Stimulated activated naive CD8-positive, alpha-beta T cell treated with anti-CD3 and anti-CD28 coated beads, Interleukin-15, amount 100 ng/mL, for 72 hours (primary cell): ENCODE measurements around the gene OTOF.

Experiments
- ATAC-seq: fragments of 150-1000 bp; cut with Tn5 transposase; 2 replicates; pipeline ENCODE4 v1.10.0; 2021; ENCODE audit warnings: mild to moderate bottlenecking, moderate library complexity
- DNase-seq, 2 donors: peaks; one replicate each; pipeline ENCODE4 v3.0.0; 2021 to 2022
- H3K27ac Mint-ChIP-seq, 2 donors: one replicate each; pipeline ENCODE4 v1.8.0; 2022; ENCODE audit warnings: mild to moderate bottlenecking in 2 of 2, mixed read lengths in 2 of 2, moderate library complexity in 2 of 2
- H3K27me3 Mint-ChIP-seq: one replicate; pipeline ENCODE4 v1.8.0; 2022; ENCODE audit warnings: mixed read lengths
- H3K4me1 Mint-ChIP-seq: one replicate; pipeline ENCODE4 v1.8.0; 2022; ENCODE audit warnings: mild to moderate bottlenecking, mixed read lengths
- H3K4me3 Mint-ChIP-seq, 2 donors: one replicate each; pipeline ENCODE4 v1.8.0; 2022; ENCODE audit warnings: mild to moderate bottlenecking in 2 of 2, mixed read lengths in 2 of 2, moderate library complexity in 1 of 2
- H3K9me3 Mint-ChIP-seq, 2 donors: one replicate each; pipeline ENCODE4 v1.8.0; 2022; ENCODE audit warnings: mixed read lengths in 2 of 2

Gene OTOF

DNA sequence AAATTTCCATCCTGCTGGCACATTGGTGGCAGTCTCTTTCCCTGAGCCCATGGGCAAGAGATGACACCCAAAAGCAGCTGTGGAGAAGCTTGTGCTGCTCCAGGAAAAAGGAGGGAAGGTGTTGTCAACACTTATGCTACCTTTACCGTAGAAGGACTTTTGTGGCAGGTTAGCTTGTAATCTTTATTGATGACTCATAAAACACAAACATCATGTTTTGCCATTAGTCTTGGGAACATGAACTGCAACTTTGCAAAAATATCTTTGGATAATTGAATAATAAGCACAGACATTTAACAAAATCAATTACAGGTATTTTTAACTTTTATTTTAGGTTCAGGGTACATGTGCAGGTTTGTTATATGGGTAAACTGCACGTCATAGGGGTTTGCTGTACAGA, 42.8 kb downstream of the OTOF start:
- Mint-ChIP-seq H3K9me3 (no peaks in the 10 kb centered on the region), H3K4me1 (no peaks in the 10 kb centered on the region), H3K27ac (no peak overlapping the region), H3K4me3 (no peak overlapping the region), H3K27me3 (peaks cover 10% of the 10 kb centered on the region)
- DNase-seq (no peak), ATAC-seq (no peak)

DNA sequence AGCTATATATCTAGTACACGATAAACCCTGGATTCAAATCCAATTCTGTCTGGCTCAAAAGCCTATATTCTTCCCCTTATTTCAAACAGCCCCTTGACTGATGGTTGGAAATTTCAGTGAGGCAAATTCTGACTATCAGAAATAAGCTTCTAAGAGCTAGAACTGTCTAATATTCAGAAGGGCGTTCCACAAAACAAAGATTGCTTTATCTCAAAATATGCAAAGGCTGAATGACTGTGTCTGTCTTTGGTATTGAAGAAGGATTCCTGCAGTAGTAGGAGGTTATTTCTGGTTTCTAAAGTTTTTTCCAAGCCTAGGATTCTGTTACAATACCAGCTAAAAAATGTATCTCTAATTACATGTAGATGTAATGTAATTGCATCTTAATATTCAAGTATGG, 45.1 kb downstream of the OTOF start:
- H3K27me3 Mint-ChIP-seq, result peaks cover 2% of the 10 kb centered on the region
- no peak for DNase-seq
- no peaks in the 10 kb centered on the region for H3K4me1 Mint-ChIP-seq

DNA sequence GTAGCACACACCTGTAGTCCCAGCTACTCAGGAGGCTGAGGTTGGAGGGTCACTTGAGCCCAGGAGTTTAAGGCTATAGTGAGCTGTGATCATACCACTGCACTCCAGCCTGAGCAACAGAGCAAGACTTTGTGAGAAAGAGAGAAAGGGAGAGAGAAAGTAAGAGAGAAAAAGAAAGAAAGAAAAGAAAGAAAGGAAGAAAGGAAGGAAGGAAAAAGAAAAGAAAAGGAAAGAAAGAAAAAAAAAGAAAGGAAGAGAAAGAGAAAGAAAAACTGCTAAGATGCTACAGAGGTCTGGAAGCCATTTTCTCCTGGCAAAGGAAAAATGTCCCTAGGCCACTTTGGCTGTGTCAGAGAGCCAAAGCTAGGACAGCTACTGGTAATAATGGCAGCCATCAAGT, 45.6 kb downstream of the OTOF start:
- Mint-ChIP-seq H3K9me3 (no peaks in the 10 kb centered on the region), H3K4me1 (no peaks in the 10 kb centered on the region), H3K4me3 (no peak overlapping the region), H3K27me3 (peaks cover 6% of the 10 kb centered on the region), H3K27ac (no peak overlapping the region)
- no peak for DNase-seq
- ATAC-seq, result no peak

More for the DNA sequence above, 45.1 kb downstream of the OTOF start:
- Mint-ChIP-seq H3K27ac (no peak overlapping the region), H3K9me3 (no peaks in the 10 kb centered on the region), H3K4me3 (no peak overlapping the region)
- ATAC-seq, result no peak

DNA sequence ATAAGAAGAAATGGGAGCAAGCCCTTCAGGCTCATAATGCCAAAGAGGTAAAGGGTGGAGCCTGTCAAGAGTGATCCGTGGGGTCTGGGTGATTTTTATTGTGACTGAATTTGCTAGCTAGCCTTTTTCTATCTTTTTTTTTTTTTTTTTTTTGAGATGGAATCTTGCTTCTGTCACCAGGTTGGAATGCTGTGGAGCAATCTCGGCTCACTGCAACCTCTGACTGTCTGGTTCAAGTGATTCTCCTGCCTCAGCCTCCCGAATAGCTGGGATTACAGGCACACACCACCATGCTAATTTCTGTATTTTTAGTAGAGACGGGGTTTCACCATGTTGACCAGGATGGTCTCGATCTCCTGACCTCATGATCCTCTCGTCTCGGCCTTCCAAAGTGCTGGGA, 47.1 kb downstream of the OTOF start:
- DNase-seq (no peak), ATAC-seq (no peak)
- Mint-ChIP-seq H3K27me3 (peaks cover 6% of the 10 kb centered on the region), H3K27ac (no peak overlapping the region), H3K9me3 (no peaks in the 10 kb centered on the region), H3K4me1 (no peaks in the 10 kb centered on the region), H3K4me3 (no peak overlapping the region)

DNA sequence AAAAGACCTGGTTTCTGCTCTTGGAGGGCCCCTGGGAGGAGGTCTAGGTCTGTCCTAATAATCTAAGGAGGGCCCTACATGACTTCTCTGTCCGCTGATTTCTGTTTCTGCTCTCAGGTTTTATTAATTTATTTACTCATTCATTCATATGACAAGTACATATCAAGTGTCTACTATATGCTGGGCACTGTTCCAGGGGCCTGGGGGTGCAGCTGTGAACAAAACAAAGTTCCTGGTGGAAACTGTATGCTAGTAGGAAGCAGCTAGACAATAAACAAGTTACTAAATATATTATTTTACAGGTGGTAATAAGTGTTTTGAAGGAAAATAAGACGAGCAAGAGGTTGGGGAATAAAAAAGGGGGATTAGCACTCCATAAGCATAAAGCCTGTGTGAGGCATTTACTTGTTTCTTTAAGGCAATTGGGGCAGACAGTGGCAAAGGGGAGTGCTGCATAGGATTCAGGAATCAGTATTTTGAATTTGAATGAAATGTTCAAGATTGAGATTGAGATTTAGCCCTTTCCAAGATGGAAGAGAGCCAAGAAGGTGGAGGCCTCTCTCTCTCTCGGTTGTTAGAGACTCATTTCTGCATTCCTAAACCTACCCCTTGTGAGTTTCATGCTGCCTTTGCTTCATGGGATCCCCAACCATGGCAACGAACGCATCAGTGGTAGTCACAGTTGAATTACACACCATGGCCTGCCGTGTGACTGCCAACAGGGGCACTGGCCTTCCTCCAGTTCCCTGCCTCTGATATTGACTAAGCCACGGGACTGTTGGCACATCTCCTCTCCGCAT, 47.9 kb downstream of the OTOF start:
- DNase-seq (no peak), ATAC-seq (no peak)
- no peak overlapping the region for H3K4me3 Mint-ChIP-seq
- H3K27me3 Mint-ChIP-seq, result peaks cover 6% of the 10 kb centered on the region
- H3K4me1 Mint-ChIP-seq, result no peaks in the 10 kb centered on the region
- H3K9me3 Mint-ChIP-seq, result no peaks in the 10 kb centered on the region
- no peak overlapping the region for H3K27ac Mint-ChIP-seq

DNA sequence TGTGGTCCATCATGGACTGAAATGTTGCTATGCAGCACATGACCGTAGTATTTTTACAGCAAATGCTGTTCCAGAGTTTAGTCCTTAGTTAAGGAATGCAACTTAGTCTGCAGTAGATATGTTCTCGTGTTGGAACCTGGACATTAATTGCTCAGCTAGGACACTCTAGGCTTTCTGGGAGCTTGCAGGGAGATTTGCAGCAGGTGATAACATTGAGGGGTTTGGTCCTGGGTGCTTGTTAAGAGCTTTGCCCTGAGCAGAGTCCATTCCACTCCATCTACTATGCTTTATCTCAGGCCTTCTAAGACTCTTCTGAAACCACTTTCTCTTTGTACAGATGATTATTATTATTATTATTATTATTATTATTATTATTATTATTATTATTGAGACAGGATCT, 49.1 kb downstream of the OTOF start:
- Mint-ChIP-seq H3K4me1 (no peaks in the 10 kb centered on the region), H3K27me3 (peaks cover 6% of the 10 kb centered on the region), H3K4me3 (no peak overlapping the region), H3K9me3 (no peaks in the 10 kb centered on the region), H3K27ac (no peak overlapping the region)
- DNase-seq, result no peak
- no peak for ATAC-seq

DNA sequence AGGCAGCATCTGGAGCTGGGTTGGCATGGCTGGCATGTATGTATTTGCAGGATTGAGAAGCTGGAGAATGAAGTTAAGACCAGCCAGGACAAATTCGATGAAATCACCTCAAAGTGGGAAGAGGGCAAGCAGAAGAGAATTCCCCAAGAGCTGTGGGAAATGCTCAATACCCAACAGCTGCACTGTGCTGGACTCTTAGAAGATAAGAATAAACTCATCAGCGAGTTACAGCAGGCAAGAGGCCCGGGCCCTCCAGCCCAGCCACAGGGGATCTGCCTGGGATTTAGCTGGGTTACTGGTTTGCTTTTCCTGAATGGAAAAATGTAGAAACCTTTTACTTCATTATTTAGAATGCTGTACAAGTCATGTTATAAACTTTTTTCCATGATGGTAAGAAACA, 53.7 kb downstream of the OTOF start:
- no peaks in the 10 kb centered on the region for H3K9me3 Mint-ChIP-seq
- H3K27ac Mint-ChIP-seq, result no peak overlapping the region
- H3K4me1 Mint-ChIP-seq, result no peaks in the 10 kb centered on the region
- peaks cover 6% of the 10 kb centered on the region for H3K27me3 Mint-ChIP-seq
- no peak for DNase-seq
- ATAC-seq, result no peak
- H3K4me3 Mint-ChIP-seq, result no peak overlapping the region

DNA sequence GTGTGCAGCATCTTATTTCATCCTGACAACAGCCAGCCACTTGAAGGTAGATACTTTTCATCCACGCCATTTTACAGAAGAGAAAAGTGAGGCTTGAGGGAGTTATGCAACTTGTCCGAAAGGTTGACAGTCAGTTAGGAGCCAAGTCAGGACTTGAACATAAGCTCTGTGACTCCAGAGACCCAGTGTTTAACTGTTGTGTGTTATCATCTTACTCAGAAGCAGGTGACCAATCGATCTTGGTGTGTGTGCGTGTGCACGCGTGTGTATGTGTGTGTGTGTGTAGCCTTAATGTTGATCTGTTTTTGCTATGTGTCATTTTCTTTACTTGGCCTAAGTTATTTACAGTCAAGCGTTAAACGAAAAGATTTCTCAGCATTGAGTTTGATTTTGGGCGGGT, 54.2 kb downstream of the OTOF start:
- peaks cover 6% of the 10 kb centered on the region for H3K27me3 Mint-ChIP-seq
- H3K27ac Mint-ChIP-seq, result no peak overlapping the region
- ATAC-seq (no peak), DNase-seq (no peak)
- no peaks in the 10 kb centered on the region for H3K4me1 Mint-ChIP-seq
- H3K4me3 Mint-ChIP-seq, result no peak overlapping the region
- no peaks in the 10 kb centered on the region for H3K9me3 Mint-ChIP-seq

DNA sequence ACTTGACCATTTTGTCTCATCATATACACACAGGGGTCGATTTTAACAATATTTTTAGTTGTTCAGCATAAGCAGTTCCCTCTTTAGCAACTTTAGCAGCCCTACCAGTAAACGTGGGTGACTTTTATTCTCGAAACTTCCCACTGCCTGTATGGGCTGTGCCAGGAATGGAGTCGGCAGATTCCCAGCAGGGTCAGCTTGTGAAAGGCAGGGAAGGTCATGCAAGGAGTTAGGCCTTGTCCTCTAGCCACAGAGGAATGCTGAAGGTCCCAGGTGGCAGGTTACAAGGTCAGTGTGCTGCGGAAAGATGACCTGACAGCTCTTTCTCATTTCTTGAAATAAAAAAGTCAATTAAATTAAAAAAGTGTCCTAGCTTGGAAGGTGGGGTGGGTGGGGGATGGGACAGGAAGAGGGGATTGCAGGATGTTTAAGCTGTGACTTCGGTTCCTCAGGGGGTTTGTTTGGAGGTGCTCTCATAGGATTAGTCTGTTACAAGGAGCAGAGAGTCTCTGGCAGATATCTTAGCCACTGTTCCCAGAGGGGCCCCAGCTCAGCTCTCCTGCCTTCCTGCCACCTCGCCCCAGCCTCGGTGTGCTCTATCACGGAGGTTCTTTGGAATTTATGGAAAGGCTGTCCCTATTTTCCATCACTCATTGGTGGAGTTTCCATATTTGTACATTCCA, 54.8 kb downstream of the OTOF start:
- Mint-ChIP-seq H3K27ac (no peak overlapping the region), H3K27me3 (peaks cover 6% of the 10 kb centered on the region), H3K9me3 (no peaks in the 10 kb centered on the region), H3K4me3 (no peak overlapping the region), H3K4me1 (no peaks in the 10 kb centered on the region)
- ATAC-seq, result no peak
- DNase-seq, result no peak

DNA sequence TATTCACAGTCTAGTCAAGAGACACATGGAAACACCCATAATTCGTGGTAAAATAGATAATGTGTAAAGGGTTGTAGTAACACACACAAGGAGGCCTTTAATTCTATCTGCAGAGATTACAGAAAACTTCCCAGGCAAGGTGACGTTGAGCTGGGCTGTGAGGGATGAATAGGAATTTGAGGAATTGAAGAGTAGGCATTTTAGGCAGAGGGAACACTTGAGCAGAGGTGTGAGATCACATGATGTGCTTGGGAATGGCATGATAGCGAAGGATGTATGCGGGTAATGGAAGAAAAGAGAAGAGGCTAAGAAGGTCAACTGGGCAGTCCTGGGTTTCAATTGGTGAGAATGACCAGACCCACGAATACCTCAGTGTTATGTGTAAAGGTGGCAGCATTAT, 56.0 kb downstream of the OTOF start:
- no peak overlapping the region for H3K4me3 Mint-ChIP-seq
- DNase-seq (no peak), ATAC-seq (no peak)
- H3K9me3 Mint-ChIP-seq, result no peaks in the 10 kb centered on the region
- no peaks in the 10 kb centered on the region for H3K27me3 Mint-ChIP-seq
- no peak overlapping the region for H3K27ac Mint-ChIP-seq
- H3K4me1 Mint-ChIP-seq, result no peaks in the 10 kb centered on the region

DNA sequence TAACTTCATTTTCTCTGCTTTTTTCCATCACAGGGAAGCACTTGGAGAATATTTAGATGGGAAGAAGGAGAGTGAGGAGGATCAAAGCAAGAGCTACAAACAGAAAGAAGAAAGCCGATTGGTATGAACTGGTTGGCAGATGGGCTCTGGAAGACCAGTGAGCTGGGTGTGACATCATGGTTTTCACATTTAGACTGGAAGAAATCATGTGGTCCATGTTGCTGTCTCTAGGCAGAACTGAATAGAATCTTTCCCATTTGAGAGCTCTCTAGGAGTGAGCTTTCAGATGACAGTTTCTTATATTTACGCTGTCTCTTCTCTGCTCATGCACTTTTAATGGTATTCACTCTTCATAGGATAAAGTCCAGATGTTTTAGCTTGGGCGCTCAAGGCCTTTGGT, 63.6 kb downstream of the OTOF start:
- no peak for ATAC-seq
- Mint-ChIP-seq H3K27ac (no peak overlapping the region), H3K4me3 (no peak overlapping the region), H3K27me3 (peaks cover 6% of the 10 kb centered on the region), H3K4me1 (peaks cover 8% of the 10 kb centered on the region), H3K9me3 (peaks cover 0 to 4% of the 10 kb centered on the region in 2 donors)
- no peak for DNase-seq

DNA sequence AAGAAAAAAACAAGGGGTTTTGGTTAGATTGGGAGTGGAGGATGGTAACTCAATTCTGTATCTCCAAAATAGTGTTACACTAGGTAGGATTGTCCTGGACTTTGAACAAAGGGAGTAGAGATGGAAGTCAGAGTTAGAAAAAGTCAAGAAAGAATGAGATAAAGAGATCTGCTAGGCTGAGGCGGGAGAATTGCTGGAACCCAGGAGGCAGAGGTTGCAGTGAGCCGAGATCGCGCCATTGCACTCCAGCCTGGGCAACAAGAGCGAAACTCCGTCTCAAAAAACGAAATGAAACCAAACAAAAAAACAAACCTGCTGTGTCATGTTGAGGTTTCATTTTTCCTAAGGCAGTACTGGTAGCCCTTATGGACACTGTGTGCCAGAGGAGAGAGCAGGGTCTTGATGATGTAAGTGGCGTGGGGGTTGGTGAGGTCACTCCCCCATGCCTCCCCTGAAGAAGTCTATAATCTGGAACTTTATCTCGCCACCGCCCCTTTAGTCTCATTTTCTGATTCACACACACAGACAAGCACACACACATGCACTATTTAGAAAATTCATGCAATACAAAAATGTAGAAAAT, 65.7 kb downstream of the OTOF start:
- Mint-ChIP-seq H3K9me3 (peaks cover 0 to 4% of the 10 kb centered on the region in 2 donors), H3K27me3 (peaks cover 15% of the 10 kb centered on the region), H3K4me3 (peak overlapping the region; percentile 1 to 74), H3K4me1 (peaks cover 8% of the 10 kb centered on the region), H3K27ac (peak overlapping the region in 1 of 2 donors; percentile 23)
- ATAC-seq (peak; percentile 81), DNase-seq (no peak)

DNA sequence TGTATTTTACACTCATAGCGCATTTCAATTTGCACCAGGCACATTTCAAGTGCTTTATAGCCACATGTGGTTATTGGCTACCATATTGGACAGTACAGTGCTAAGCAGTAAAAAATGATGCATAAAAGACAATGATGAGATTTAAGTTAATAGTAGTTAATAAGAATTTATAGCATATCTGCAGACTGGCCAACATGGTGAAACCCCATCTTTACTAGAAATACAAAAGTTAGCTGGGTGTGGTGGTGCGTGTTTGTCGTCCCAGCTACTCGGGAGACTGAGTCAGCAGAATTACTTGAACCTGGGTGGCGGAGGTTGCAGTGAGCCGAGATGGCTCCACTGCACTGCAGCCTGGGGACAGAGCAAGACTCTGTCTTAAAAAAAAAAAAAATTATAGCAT, 66.5 kb downstream of the OTOF start:
- DNase-seq (no peak), ATAC-seq (no peak)
- Mint-ChIP-seq H3K27me3 (peaks cover 15% of the 10 kb centered on the region), H3K4me1 (peaks cover 8% of the 10 kb centered on the region), H3K9me3 (peaks cover 0 to 4% of the 10 kb centered on the region in 2 donors), H3K4me3 (peak overlapping the region in 1 of 2 donors; percentile 74), H3K27ac (no peak overlapping the region)

DNA sequence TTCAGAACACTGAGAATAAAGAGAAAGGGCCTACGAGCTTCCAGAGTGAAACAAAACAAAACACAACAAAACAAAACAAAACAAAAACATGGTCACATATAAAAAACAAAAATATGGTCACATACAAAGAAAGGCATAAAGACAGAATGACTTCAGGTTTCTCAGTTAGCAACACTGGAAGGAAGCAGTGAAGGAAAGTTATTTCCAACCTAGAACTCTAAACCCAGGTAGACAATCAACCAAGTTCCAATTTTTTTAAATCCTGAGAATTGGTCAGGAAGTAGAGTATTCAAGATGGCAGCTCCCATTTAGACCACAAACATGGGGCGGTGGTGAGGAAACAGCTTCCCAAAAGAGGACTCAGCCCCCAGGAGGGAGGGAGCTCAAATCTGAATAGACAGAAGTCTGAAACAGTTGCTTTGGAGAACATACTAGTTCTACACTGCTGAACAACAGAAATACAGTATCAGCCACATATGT, 67.1 kb downstream of the OTOF start:
- no peak for DNase-seq
- Mint-ChIP-seq H3K9me3 (peaks cover 0 to 4% of the 10 kb centered on the region in 2 donors), H3K27ac (no peak overlapping the region), H3K4me3 (no peak overlapping the region), H3K4me1 (peaks cover 8% of the 10 kb centered on the region), H3K27me3 (peaks cover 15% of the 10 kb centered on the region)
- no peak for ATAC-seq

DNA sequence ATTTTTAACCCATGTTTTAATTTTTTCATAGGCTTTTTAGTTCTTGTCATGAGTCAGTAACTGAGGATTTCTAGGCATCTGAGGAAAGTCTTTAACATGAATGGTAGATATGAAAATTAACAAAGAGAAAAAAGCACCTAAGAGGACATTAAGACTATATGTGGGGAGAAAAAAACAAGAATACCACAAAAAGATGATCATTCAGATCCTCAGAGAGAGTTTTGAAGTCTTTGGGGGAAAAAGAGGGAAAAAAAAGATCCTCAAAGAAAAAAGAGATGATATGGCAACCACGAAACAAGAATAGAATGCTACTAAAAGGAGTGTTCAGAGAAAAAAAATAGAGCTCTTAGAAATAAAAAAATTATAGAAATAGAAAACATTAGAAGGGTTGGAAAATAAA, 68.1 kb downstream of the OTOF start:
- peaks cover 0 to 4% of the 10 kb centered on the region in 2 donors for H3K9me3 Mint-ChIP-seq
- DNase-seq (no peak), ATAC-seq (no peak)
- peak overlapping the region in 1 of 2 donors; percentile 65 for H3K27ac Mint-ChIP-seq
- peaks cover 15% of the 10 kb centered on the region for H3K27me3 Mint-ChIP-seq
- no peak overlapping the region for H3K4me3 Mint-ChIP-seq
- H3K4me1 Mint-ChIP-seq, result peaks cover 8% of the 10 kb centered on the region

DNA sequence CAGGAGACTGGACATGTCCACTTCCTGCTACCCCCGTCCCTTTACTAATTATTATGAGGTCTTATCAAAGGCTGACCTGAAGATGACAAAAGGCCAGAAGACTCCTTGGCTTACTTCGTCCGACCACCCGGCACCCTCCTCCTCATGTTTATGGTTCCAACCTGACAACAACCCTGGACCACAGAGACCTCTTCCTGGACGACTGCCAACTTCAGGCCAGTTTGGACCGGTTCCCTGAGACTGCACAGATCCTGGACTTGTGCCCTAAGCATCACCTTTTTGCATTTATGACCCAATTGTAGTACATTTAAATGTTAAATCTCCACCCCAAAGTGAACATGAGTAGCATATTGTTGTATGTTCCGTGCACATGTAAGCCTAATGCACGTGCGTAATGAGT, 70.4 kb downstream of the OTOF start:
- H3K27me3 Mint-ChIP-seq, result peaks cover 15% of the 10 kb centered on the region
- DNase-seq (no peak), ATAC-seq (no peak)
- H3K4me1 Mint-ChIP-seq, result peaks cover 8% of the 10 kb centered on the region
- H3K4me3 Mint-ChIP-seq, result no peak overlapping the region
- no peak overlapping the region for H3K27ac Mint-ChIP-seq
- peaks cover 0 to 4% of the 10 kb centered on the region in 2 donors for H3K9me3 Mint-ChIP-seq
